HCT116 (cell line): ENCODE results near the gene TCF19. TPM values are rescaled to one million over a fixed set of nuclear protein-coding genes. Genes with fewer than 3 reads are reported as not detected.

Experiments
- ATAC-seq: fragments of 200-7000 bp; cut with Tn5 transposase; 2 replicates; pipeline ENCODE4 v1.9.1; 2020; ENCODE audit warnings: mild to moderate bottlenecking, moderate library complexity
- BruUV-seq: library from RNA; stranded (reverse); fragments of 400-500 nt; replicated peaks from 2 replicates; lab custom pipeline; 2021; lab: Mats Ljungman, UMichigan
- CTCF ChIA-PET: fragments of 300-600 bp; sonication (Branson Sonifier 250); formaldehyde crosslinking; loops from one replicate; lab custom pipeline; 2021; ENCODE audit warnings: antibody characterized with exemption; lab: Charles Lee
- POLR2A ChIA-PET: fragments of 300-600, 350-600 bp; sonication (Branson Sonifier 250); formaldehyde crosslinking; loops from one replicate; lab custom pipeline; 2021; ENCODE audit warnings: antibody characterized with exemption; lab: Charles Lee
- RAD21 ChIA-PET, 2 experiments: fragments of 300-600 bp; sonication (Branson Sonifier 250); formaldehyde crosslinking; loops; one replicate each; lab custom pipeline; 2023; ENCODE audit warnings: low total read pairs in 2 of 2; ENCODE audit not compliant: uncharacterized antibody in 2 of 2, unreplicated experiment in 2 of 2, low non-redundant PET in 1 of 2; lab: Charles Lee
- DNase-seq: peaks from one replicate; pipeline ENCODE4 v3.0.0-alpha.2; 2010; ENCODE audit warnings: low read depth, low spot score
- H2AFZ ChIP-seq: fragments of 200-600 bp; shearing (Covaris generic), sonication (generic); 2 replicates; pipeline ENCODE4 v1.6.1; 2017; ENCODE audit warnings: low read depth, mixed run types, mixed read lengths, antibody characterized with exemption, low read length; ENCODE audit not compliant: poor library complexity, severe bottlenecking
- H3K27ac ChIP-seq: 2 replicates; pipeline ENCODE4 v1.5.1; 2012; ENCODE audit warnings: low read depth, low read length
- H3K27me3 ChIP-seq: fragments of 200-600 bp; sonication (generic); 2 replicates; pipeline ENCODE4 v1.6.1; 2016; ENCODE audit warnings: mixed run types, low read length, mixed read lengths; ENCODE audit not compliant: insufficient read depth
- H3K36me3 ChIP-seq, 2 experiments: fragments of 200-500 bp in 1 of 2; fragments of 200-600 bp in 1 of 2; sonication (Bioruptor generic) in 1 of 2; sonication (generic) in 1 of 2; 2 replicates each; pipeline versions ENCODE4 v1.5.1 to v1.6.1; 2014 to 2016; ENCODE audit warnings: low read length in 2 of 2, inconsistent platforms in 1 of 2, mixed read lengths in 1 of 2, mixed run types in 1 of 2; ENCODE audit not compliant: insufficient read depth in 2 of 2, control insufficient read depth in 1 of 2
- H3K4me1 ChIP-seq, 2 experiments: fragments of 200-600 bp in 1 of 2; sonication (generic) in 1 of 2; 2 replicates each; pipeline versions ENCODE4 v1.5.1 to v1.6.1; 2012 to 2017; ENCODE audit warnings: low read length in 2 of 2, inconsistent platforms in 1 of 2, mild to moderate bottlenecking in 1 of 2, mixed read lengths in 1 of 2, mixed run types in 1 of 2, moderate library complexity in 1 of 2; ENCODE audit not compliant: insufficient read depth in 2 of 2, control insufficient read depth in 1 of 2
- H3K4me2 ChIP-seq: fragments of 200-600 bp; sonication (generic); 2 replicates; pipeline ENCODE4 v1.6.1; 2017; ENCODE audit warnings: mixed run types, low read length, mixed read lengths
- H3K4me3 ChIP-seq, 2 experiments: fragments of 200-600 bp in 1 of 2; sonication (generic) in 1 of 2; replicated peaks in 1 of 2; 2 replicates each; pipeline ENCODE4 v1.5.1; 2011 to 2016; ENCODE audit warnings: low read length in 2 of 2, control low read depth in 1 of 2, low read depth in 1 of 2, mild to moderate bottlenecking in 1 of 2, mixed read lengths in 1 of 2, mixed run types in 1 of 2
- H3K79me2 ChIP-seq: fragments of 200-600 bp; sonication (generic); 2 replicates; pipeline ENCODE4 v1.6.1; 2017; ENCODE audit warnings: mild to moderate bottlenecking, mixed run types, low read length, moderate library complexity, mixed read lengths; ENCODE audit not compliant: insufficient read depth
- H3K9ac ChIP-seq: fragments of 200-600 bp; sonication (generic); 2 replicates; pipeline ENCODE4 v1.6.1; 2016; ENCODE audit warnings: low read length, mixed read lengths
- H3K9me2 ChIP-seq: fragments of 200-600 bp; sonication (generic), shearing (Covaris generic); 2 replicates; pipeline ENCODE4 v1.6.1; 2017; ENCODE audit warnings: mixed run types, mild to moderate bottlenecking, moderate library complexity; ENCODE audit not compliant: insufficient read depth
- H3K9me3 ChIP-seq, 2 experiments: fragments of 200-500 bp in 1 of 2; fragments of 200-600 bp in 1 of 2; sonication (Bioruptor generic) in 1 of 2; sonication (generic) in 1 of 2; 2 replicates each; pipeline ENCODE4 v1.6.1; 2014 to 2017; ENCODE audit warnings: low read length in 2 of 2, mixed read lengths in 2 of 2, inconsistent platforms in 1 of 2, low read depth in 1 of 2, mild to moderate bottlenecking in 1 of 2, mixed run types in 1 of 2, moderate library complexity in 1 of 2; ENCODE audit not compliant: control insufficient read depth in 1 of 2, insufficient read depth in 1 of 2
- H4K20me1 ChIP-seq: fragments of 200-600 bp; sonication (generic), shearing (Covaris generic); 2 replicates; pipeline ENCODE4 v1.6.1; 2017; ENCODE audit warnings: mixed run types, mild to moderate bottlenecking, moderate library complexity; ENCODE audit not compliant: insufficient read depth
- ATF3 ChIP-seq: IDR thresholded peaks from 2 replicates; pipeline ENCODE4 v1.6.1; 2012
- CBX3 ChIP-seq: IDR thresholded peaks from 2 replicates; pipeline ENCODE4 v1.6.1; 2012; ENCODE audit warnings: low read depth
- CEBPB ChIP-seq: IDR thresholded peaks from 2 replicates; pipeline ENCODE4 v1.6.1; 2012; ENCODE audit warnings: low read depth
- EGR1 ChIP-seq: IDR thresholded peaks from 2 replicates; pipeline ENCODE4 v1.6.1; 2012; ENCODE audit warnings: low read depth
- ELF1 ChIP-seq: IDR thresholded peaks from 2 replicates; pipeline ENCODE4 v1.6.1; 2012; ENCODE audit warnings: low read depth, borderline replicate concordance
- EZH2 ChIP-seq: fragments of 200-600 bp; sonication (generic); IDR thresholded peaks from 2 replicates; pipeline ENCODE4 v1.6.1; 2017; ENCODE audit warnings: antibody characterized with exemption, mixed run types
- EZH2phosphoT487 ChIP-seq: fragments of 200-600 bp; IDR thresholded peaks from 2 replicates; pipeline ENCODE4 v1.6.1; 2018; ENCODE audit warnings: antibody characterized with exemption, borderline replicate concordance
- FOSL1 ChIP-seq: IDR thresholded peaks from 2 replicates; pipeline ENCODE4 v1.6.1; 2012; ENCODE audit warnings: low read depth
- JUND ChIP-seq: IDR thresholded peaks from 2 replicates; pipeline ENCODE4 v1.6.1; 2012
- POLR2A ChIP-seq: IDR thresholded peaks from 2 replicates; pipeline ENCODE4 v1.7.0; 2011; ENCODE audit warnings: borderline replicate concordance; ENCODE audit not compliant: insufficient read depth, insufficient read length; ENCODE audit errors: extremely low read depth
- POLR2AphosphoS5 ChIP-seq: IDR thresholded peaks from 2 replicates; pipeline ENCODE4 v1.6.1; 2011; ENCODE audit warnings: mild to moderate bottlenecking, low read depth, low read length, moderate library complexity
- RAD21 ChIP-seq: IDR thresholded peaks from 2 replicates; pipeline ENCODE4 v1.6.1; 2012; ENCODE audit warnings: low read depth, mild to moderate bottlenecking
- SIN3A ChIP-seq: IDR thresholded peaks from 2 replicates; pipeline ENCODE4 v1.6.1; 2012; ENCODE audit warnings: low read depth
- SP1 ChIP-seq: IDR thresholded peaks from 2 replicates; pipeline ENCODE4 v1.6.1; 2012; ENCODE audit warnings: low read depth
- SRF ChIP-seq: IDR thresholded peaks from 2 replicates; pipeline ENCODE4 v1.6.1; 2012; ENCODE audit warnings: low read depth
- TCF7L2 ChIP-seq: IDR thresholded peaks from 2 replicates; pipeline ENCODE4 v1.7.0; 2011; ENCODE audit warnings: borderline replicate concordance, inconsistent platforms; ENCODE audit not compliant: insufficient read depth, insufficient read length; ENCODE audit errors: extremely low read depth
- YY1 ChIP-seq: IDR thresholded peaks from 2 replicates; pipeline ENCODE4 v1.6.1; 2011; ENCODE audit warnings: low read length, low read depth, moderate library complexity, mild to moderate bottlenecking; ENCODE audit not compliant: insufficient replicate concordance; ENCODE audit errors: extremely low read depth
- ZBTB33 ChIP-seq: IDR thresholded peaks from 2 replicates; pipeline ENCODE4 v1.6.1; 2011; ENCODE audit warnings: mild to moderate bottlenecking, low read length, moderate library complexity; ENCODE audit not compliant: insufficient replicate concordance; ENCODE audit errors: extremely low read depth
- ZFX ChIP-seq: fragments of 450-650 bp; IDR thresholded peaks from 2 replicates; pipeline ENCODE4 v1.6.1; 2017
- ZNF274 ChIP-seq: fragments of 200-500 bp; sonication (Bioruptor generic); IDR thresholded peaks from 2 replicates; pipeline ENCODE4 v1.6.1; 2014; ENCODE audit warnings: mild to moderate bottlenecking, low read depth, low read length, inconsistent platforms
- intact Hi-C: fragments of 100-400 bp; cut with micrococcal nuclease; formaldehyde crosslinking; loops from 2 replicates; pipeline ENCODE4 v1.10.0; 2022
- total RNA-seq: library from RNA; stranded (reverse); gene quantifications from one replicate; pipeline ENCODE4 v1.2.1, GENCODE V29; 2021; ENCODE audit not compliant: unreplicated experiment
- TF ChIP-seq, protein P1 (sequence below): IDR thresholded peaks from 2 replicates; pipeline ENCODE4 v1.6.1; 2012
- TF ChIP-seq, protein P2 (sequence below), 3 experiments: fragments of 200-600 bp in 1 of 3; sonication (generic) in 1 of 3; IDR thresholded peaks in 2 of 3; conservative IDR thresholded peaks in 1 of 3; 2 replicates each; pipeline ENCODE4 v1.5.1; 2012 to 2017; ENCODE audit warnings: low read depth in 2 of 3, low read length in 2 of 3, antibody characterized with exemption in 1 of 3, borderline replicate concordance in 1 of 3, control low read depth in 1 of 3, mild to moderate bottlenecking in 1 of 3, mixed read lengths in 1 of 3, mixed run types in 1 of 3, moderate library complexity in 1 of 3; ENCODE audit not compliant: insufficient read depth in 1 of 3

Gene TCF19
- total RNA-seq, 1 experiment from 2014 or later, result 15.4 TPM

- H3K4me3 ChIP-seq, result peak overlapping the region in 1 of 2 experiments; percentile 23; a peak in 1 of 4 replicates
- H2AFZ ChIP-seq, result no peak overlapping the region
- RAD21 ChIA-PET, result interaction anchor here in 1 of 2 experiments (0.6 to 1.0 kb wide), 2 partner anchors 11 to 22 kb away, joined by 3 to 5 read pairs; partner anchors contain the start of gene PSORS1C1
- no peaks in the 10 kb centered on the region for H3K9me3 ChIP-seq
- H3K9ac ChIP-seq, result peak overlapping the region; percentile 40
- intact Hi-C loops, result no loop called here
- H3K4me1 ChIP-seq, result peaks cover 41 to 61% of the 10 kb centered on the region in 2 experiments
- H3K27ac ChIP-seq, result peak overlapping the region; percentile 18; the same call in 1 of the 2 replicates
- no peaks in the 10 kb centered on the region for H3K9me2 ChIP-seq
- peak overlapping the region; percentile 70 for H3K4me2 ChIP-seq
- peak; percentile 51 for ATAC-seq
- H3K36me3 ChIP-seq, result no peaks in the 10 kb centered on the region
- DNase-seq, result no peak
- CTCF ChIA-PET, result interaction anchor here (1.1 to 2.4 kb wide), 2 partner anchors 38 to 241 kb away, joined by 3 to 7 read pairs; no protein-coding TSS in a partner anchor
- no TSS peak for BruUV-seq
- H3K79me2 ChIP-seq, result no peaks in the 10 kb centered on the region
- H3K27me3 ChIP-seq, result no peaks in the 10 kb centered on the region
- POLR2A ChIA-PET, result interaction anchor here (1.6 to 2.1 kb wide), 2 partner anchors 8 to 10 kb away, joined by 5 to 7 read pairs; partner anchors contain the start of gene PSORS1C1
- no peaks in the 10 kb centered on the region for H4K20me1 ChIP-seq
- no peak for TF ChIP-seq ATF3
- no peak for TF ChIP-seq ELF1
- peak; percentile 30; the same call in 1 of the 2 replicates for TF ChIP-seq POLR2AphosphoS5
- no peak for TF ChIP-seq ZFX
- no peak for TF ChIP-seq ZNF274
- TF ChIP-seq FOSL1, result 0 out of 2 replicates have a peak, but pooled peaks have one; percentile 22
- TF ChIP-seq EZH2, result no peak
- TF ChIP-seq, protein P1, sequence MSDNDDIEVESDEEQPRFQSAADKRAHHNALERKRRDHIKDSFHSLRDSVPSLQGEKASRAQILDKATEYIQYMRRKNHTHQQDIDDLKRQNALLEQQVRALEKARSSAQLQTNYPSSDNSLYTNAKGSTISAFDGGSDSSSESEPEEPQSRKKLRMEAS, result no peak
- TF ChIP-seq EZH2phosphoT487, result no peak
- no peak for TF ChIP-seq YY1
- no peak for TF ChIP-seq SRF
- no peak for TF ChIP-seq CEBPB
- no peak for TF ChIP-seq ZBTB33
- no peak; the same call in 1 of the 2 replicates for TF ChIP-seq SP1
- no peak for TF ChIP-seq POLR2A
- TF ChIP-seq SIN3A, result no peak
- TF ChIP-seq, protein P2, sequence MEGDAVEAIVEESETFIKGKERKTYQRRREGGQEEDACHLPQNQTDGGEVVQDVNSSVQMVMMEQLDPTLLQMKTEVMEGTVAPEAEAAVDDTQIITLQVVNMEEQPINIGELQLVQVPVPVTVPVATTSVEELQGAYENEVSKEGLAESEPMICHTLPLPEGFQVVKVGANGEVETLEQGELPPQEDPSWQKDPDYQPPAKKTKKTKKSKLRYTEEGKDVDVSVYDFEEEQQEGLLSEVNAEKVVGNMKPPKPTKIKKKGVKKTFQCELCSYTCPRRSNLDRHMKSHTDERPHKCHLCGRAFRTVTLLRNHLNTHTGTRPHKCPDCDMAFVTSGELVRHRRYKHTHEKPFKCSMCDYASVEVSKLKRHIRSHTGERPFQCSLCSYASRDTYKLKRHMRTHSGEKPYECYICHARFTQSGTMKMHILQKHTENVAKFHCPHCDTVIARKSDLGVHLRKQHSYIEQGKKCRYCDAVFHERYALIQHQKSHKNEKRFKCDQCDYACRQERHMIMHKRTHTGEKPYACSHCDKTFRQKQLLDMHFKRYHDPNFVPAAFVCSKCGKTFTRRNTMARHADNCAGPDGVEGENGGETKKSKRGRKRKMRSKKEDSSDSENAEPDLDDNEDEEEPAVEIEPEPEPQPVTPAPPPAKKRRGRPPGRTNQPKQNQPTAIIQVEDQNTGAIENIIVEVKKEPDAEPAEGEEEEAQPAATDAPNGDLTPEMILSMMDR (IDR thresholded peaks at IDR 0.05 in 2 of 3, conservative IDR thresholded peaks at IDR 0.05 in 1 of 3; ENCODE audit: borderline replicate concordance in 1 of 3, insufficient read depth in 1 of 3, low read depth in 2 of 3, low read length in 2 of 3), result no peak
- no peak for TF ChIP-seq TCF7L2
- 0 out of 2 replicates have a peak, but pooled peaks have one; percentile 26 for TF ChIP-seq CBX3
- TF ChIP-seq JUND, result peak; percentile 51; the same call in 1 of the 2 replicates
- TF ChIP-seq EGR1, result peak; percentile 79
- no peak for TF ChIP-seq RAD21
Observed at GRCh38 chr6:31125162-31125561, 33.2 kb upstream of the TCF19 start.
